ENCODE data around the gene FAAP24.
"Not testable (repeated sequence)": the region's sequence is repeated elsewhere in the genome, so short reads cannot be mapped to it uniquely, and the experiment has no call there.

FAAP24 gene

DNA sequence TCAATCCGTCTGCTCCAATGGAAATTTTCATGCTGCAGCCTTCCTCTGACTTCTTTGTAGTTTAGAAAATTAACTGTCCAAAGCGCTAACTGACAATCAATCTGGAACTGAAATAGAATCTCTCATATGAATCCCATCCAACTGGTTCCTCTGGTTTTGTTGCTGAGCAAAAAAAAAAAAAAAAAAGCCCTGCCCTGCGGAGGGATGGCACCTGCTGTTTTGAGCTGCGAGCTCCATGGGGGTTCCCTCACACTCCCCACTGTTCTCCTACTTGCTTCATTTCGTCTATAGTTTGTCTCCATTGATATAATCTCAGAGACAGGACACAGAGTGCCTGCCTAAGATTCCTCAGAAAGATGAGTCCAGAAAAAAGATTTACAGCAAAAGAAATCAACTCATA, 33.4 kb downstream of the FAAP24 start:
- TF ChIP-seq, protein P1, sequence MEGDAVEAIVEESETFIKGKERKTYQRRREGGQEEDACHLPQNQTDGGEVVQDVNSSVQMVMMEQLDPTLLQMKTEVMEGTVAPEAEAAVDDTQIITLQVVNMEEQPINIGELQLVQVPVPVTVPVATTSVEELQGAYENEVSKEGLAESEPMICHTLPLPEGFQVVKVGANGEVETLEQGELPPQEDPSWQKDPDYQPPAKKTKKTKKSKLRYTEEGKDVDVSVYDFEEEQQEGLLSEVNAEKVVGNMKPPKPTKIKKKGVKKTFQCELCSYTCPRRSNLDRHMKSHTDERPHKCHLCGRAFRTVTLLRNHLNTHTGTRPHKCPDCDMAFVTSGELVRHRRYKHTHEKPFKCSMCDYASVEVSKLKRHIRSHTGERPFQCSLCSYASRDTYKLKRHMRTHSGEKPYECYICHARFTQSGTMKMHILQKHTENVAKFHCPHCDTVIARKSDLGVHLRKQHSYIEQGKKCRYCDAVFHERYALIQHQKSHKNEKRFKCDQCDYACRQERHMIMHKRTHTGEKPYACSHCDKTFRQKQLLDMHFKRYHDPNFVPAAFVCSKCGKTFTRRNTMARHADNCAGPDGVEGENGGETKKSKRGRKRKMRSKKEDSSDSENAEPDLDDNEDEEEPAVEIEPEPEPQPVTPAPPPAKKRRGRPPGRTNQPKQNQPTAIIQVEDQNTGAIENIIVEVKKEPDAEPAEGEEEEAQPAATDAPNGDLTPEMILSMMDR (IDR thresholded peaks at IDR 0.05; ENCODE audit: low read depth, low read length), result no peak
- H3K4me3 ChIP-seq (ENCODE audit: low read depth, low read length), result no peak overlapping the region

DNA sequence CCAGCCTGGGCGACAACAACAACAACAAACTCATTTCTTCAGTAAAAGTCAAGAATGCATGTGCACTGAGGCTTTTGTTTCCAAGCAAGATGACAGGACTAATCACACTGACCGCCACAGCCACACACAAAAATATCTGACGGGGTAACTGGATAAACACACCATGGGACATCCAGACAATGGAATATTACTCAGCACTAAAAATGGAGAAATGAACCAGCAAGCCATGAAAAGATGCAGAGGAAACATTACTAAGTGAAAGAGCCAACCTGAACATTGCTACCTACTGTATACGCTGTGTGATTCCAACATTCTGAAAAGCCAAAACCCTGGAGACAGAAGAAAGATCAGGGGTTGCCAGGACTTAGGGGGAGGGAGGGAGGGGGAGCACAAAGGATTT, 36.7 kb downstream of the FAAP24 start:
- TF ChIP-seq, protein P1 (IDR thresholded peaks at IDR 0.05; ENCODE audit: low read depth, low read length), result no peak
- H3K4me3 ChIP-seq (ENCODE audit: low read depth, low read length), result no peak overlapping the region

DNA sequence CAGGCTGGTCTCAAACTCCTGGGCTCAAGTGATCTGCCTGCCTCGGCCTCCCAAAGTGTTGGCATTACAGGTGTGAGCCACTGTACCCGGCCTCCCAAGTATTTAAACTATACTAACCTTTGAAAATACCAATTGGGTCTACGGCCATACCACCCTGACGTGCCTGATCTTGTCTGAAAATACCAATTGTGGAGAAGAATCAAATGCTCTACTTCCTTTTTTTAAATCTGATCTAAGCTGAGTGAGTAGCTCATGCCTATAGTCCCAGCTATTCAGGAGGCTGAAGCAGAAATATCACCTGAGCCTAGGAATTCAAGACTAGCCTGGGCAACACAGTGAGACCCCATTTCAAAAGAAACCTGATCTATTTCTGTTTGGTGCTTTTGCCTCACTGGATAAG, 38.8 kb downstream of the FAAP24 start:
- not testable (repeated sequence) for H3K4me3 ChIP-seq (ENCODE audit: low read depth, low read length)

DNA sequence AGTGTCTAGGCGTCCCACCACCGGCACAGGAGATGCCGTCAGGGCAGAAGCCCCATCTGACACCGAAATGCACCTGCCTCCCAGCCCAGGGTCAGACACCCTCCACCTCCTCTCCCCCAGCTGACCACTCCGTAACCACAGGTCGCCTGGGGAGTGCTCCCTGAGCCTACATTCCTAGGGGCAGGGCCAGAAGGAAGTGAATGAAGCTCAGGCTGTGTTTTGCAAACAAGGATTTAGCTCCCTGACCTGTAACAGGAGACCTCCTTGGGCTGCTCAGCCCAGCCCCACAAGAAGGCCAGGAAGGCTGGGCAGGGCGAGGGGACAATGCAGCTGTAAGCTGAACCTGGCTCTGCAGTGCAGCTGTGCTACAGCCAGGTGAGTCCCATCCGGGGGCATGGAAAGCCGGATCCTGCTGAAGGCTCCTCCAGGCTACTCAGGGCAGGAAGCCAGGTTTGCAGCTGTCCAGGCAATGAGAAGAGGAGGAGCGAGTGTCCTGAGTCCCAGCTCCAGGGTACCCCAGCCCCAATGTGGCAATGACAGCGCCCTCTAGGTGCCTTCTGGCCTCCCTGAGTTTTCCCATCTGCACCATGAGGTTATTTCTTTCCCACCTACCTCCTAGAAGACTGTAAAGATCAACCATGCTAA, 50.6 kb downstream of the FAAP24 start:
- TF ChIP-seq, protein P1 (IDR thresholded peaks at IDR 0.05; ENCODE audit: low read depth, low read length), result no peak
- no peak overlapping the region for H3K4me3 ChIP-seq (ENCODE audit: low read depth, low read length)

DNA sequence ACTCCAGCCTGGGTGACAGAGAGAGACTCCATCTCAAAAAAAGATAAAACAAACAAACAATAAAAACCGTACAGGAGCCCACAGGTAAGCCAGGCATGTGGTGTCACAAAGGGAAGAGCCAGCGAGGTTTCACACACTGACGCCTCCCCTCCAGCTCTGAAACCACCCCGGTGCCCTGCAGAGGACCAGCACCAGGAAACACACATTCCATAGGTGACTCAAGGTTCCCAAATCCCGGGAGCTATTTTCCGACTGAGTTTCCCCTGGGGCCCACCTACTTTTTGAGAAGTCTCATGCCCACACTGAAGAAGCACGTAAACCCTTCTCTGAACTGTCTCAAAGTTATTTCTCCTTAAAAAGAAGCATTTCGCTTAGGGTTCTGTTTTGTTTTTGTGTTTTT, 52.4 kb downstream of the FAAP24 start:
- TF ChIP-seq, protein P1 (IDR thresholded peaks at IDR 0.05; ENCODE audit: low read depth, low read length), result no peak
- H3K4me3 ChIP-seq (ENCODE audit: low read depth, low read length), result no peak overlapping the region

DNA sequence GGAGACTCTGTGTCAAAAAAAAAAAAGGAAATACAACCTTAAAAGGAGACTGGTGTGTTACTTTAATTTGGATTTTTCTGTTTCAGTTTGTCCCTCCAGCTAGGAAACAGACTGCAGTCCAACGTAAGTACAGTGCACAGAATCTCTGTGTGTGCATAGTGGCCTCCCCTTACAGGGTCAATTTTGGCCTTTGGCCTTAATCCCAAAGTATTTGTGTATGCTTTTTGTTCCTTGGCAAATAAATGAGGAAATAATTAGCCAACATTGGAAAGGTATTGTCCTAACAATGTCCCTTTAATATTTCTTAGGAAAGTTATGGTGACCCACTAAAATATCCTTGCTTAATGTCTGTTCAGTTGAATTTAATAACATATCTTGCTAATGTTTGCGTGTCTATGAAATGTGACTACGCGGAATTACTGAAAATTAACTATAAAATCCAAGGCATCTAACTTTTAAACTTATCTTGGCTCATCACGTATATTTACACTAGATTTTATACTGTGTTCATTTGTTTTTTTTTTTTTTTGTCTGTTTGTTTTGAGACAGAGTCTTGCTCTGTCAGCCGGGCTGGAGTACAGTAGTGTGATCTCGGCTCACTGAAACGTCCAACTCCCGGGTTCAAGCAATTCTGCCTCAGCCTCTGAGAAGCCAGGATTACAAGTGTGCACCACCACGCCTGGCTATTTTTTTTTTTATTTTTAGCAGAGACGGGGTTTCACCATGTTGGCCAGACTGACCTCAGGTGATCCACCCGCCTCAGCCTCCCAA, 53.6 kb downstream of the FAAP24 start:
- not testable (repeated sequence) for H3K4me3 ChIP-seq (ENCODE audit: low read depth, low read length)

DNA sequence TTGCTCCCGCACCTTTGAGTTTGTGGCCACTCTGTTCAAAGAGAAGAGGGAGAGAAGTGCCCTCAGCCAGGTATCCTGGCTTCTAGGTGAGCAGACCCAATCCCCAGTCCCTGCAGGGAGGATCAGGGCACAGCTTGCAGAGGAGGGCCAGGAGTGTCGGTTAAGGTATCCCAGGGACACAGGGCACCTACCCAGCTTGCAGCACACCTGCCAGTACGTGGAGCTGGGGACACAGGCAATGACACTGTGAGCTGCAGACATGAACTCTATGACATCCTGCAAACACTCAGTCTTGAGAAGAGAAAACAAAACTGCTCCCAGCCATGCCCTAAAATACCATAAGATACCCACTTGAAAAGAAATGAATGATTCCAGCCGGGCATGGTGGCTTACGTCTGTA, 54.6 kb downstream of the FAAP24 start:
- H3K4me3 ChIP-seq (ENCODE audit: low read depth, low read length), result not testable (repeated sequence)

All from WI38 (cell line).